Muscle of arm (tissue), 12 donors: ENCODE data around the gene FAM221A. TPM values are rescaled to one million over a fixed set of nuclear protein-coding genes. Genes with fewer than 3 reads are reported as not detected.

Experiments used
- polyA plus RNA-seq, 12 donors: library from polyadenylated mRNA; unstranded; fragments of 120-200 nt; gene quantifications; one replicate each; pipeline ENCODE4 v1.2.1, GENCODE V29; 2013; ENCODE audit not compliant: insufficient read length in 12 of 12

FAM221A gene
- polyA plus RNA-seq, 12 donors, result 1.8 to 5.9 (median 3.4) TPM; not detected in 2

Other genes with a start within 250 kb of the FAM221A start
- 10 to 100 TPM in 11 of 12 donors, not detected in 1; 22.1 to 57.4 (median 34.1) TPM for gene IGF2BP3, start 209.7 kb upstream of the FAM221A start, polyA plus RNA-seq
- gene TRA2A, start 148.2 kb upstream of the FAM221A start, polyA plus RNA-seq, result over 10,000 TPM in 1 of 12 donors, 100 to 1,000 TPM in 9, 10 to 100 TPM in 2; 94.1 to 11,132 (median 133) TPM
- 10 to 100 TPM in 1 of 12 donors, 1 to 10 TPM in 10, not detected in 1; 6.3 to 24.0 (median 8.4) TPM for gene CCDC126, start 82.8 kb upstream of the FAM221A start, polyA plus RNA-seq
- 1 to 10 TPM in 5 of 12 donors, under 1 TPM in 5, not detected in 2; 0.53 to 1.9 (median 1.0) TPM for gene STK31, start 30.0 kb downstream of the FAM221A start, polyA plus RNA-seq